Measurements from ENCODE around the gene RAD23B.
"Not testable (repeated sequence)": the region's sequence is repeated elsewhere in the genome, so short reads cannot be mapped to it uniquely, and the experiment has no call there.

Gene RAD23B
- 142 to 154 reads per million in 2 donors for total RNA-seq

GRCh38 chr9:107282759-107283622, at the start of gene RAD23B:
Gene RAD23B (plus strand): TSS chr9:107283279. CDS start chr9:107283630, 351 bp downstream.
- peak; percentile 97 to 98 (median 97) for DNase-seq

DNA sequence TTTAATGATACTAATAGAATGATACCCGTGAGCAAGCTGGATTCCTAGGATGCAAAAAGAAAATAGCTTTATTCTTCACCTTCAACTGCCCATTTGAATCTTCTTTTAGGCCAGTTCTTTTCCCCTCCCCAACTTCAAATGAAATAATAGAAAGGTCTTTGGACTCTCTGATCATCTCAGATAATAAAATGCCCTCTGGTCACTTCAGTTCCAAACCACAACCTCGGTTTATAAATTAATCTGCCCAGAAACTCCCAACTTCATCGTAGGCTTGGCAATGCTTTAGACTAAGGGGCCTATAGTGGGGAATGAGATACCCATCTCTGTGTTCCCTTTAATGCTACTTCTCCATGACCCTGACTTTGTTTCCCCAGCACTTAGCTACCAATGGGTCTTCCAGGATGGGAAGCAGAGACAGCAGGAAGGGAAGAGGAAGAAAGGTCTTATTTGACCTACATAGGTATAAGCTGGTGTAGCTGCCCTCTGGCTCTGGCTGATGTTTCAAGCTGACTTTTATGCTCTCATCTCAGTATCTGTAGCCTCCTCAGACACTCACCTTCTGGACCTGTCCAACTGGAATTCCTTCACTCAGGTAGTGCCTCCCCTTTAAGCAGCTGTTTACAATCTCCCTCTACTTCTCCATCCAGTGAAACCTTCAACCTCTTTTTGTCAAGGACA, 47.2 kb upstream of the RAD23B start:
- no peak for DNase-seq

- peak in 1 of 5 experiments; percentile 48 for DNase-seq
Measured at GRCh38 chr9:107237873-107238272, 45.2 kb upstream of the RAD23B start.

- DNase-seq: peak in 1 of 5 experiments; percentile 12
Measured at GRCh38 chr9:107239474-107239873, 43.6 kb upstream of the RAD23B start.

GRCh38 chr9:107240260-107240659, 42.8 kb upstream of the RAD23B start:
- no peak for DNase-seq

DNA sequence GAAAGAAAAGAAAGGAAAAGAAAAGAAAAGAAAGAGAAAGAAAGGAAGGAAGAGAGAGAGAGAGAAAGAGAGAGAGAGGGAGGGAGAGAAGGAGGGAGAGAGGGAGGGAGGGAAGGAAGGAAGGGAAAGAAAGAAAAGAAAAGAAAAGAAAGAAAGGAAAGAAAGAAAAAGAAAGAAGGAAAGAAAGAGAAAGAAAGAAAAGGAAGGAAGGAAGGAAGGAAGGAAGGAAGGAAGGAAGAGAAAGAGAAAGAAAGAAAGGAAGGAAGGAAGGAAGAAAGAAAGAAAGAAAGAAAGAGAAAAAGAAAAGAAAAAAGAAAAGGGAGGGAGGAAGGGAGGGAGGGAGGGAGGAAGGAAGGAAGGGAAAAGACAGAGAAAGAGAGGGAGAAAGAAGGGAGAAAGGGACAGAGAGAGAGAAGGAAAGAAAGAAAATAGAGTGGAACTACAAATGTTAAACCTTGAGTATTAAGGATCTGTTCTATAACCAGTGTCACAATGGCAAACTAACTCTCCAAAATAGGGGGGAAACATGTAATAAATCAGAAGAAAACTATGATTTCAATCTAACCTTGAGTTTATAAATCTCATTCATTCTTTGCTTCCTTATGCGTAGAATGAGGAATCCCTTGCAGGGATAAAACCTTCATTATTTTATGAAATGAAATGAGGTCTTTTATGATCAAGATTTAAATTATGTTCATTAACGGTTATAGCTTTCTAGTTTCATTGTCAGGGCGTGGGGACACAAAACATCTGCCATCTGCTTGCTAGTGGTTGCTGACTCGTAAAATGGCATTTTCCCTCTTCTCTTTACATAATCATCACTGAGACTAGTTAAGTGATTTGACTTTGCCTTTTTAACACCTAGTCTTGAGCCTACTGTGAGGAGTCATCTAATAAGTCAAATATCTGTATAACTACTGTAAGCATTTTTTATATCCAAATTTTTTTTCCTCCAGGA, 40.7 kb upstream of the RAD23B start:
- no peak for DNase-seq

DNA sequence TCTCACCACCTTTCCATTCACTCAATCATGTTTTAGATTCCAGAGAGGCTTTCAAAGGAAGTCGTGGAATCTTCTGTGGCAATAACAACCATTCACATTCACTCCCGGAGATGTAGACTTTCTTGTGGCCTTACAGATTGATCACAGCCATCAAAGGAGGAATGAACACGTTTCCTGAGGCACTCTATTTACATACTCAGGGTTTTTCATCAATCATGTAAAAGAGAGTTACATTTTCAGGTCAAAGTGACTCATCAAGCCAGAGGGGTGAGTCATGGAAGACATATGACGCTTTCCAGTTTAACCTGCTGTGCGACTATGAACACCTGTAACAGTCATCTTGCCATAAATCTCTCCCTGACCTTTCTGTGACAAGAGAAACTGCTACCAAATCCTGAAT, 39.3 kb upstream of the RAD23B start:
- peak in 2 of 5 experiments; percentile 5 to 22 for DNase-seq

- DNase-seq: peak in 1 of 5 experiments; percentile 44
Measured at GRCh38 chr9:107246259-107247254, 36.5 kb upstream of the RAD23B start.

DNA sequence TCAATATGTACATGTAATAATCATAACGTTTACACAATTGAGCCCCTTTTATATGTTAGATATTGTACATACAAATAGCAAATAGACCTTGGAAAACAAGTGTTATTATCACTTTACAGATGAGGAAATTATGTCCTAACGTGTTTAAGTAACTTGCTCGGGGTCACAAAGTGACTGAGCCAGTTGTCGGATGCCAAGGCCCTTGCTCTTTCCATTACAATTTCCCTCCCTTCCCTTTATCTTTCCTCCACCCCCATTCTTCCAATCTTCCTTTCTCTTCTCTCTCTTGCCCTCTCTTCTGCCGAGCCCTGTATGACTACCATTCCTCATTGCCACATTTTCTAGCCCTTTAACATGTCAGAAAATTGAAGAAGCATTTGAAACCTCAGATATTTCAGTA, 34.4 kb upstream of the RAD23B start:
- no peak for DNase-seq

GRCh38 chr9:107249131-107249533, 33.9 kb upstream of the RAD23B start:
- DNase-seq: no peak

DNA sequence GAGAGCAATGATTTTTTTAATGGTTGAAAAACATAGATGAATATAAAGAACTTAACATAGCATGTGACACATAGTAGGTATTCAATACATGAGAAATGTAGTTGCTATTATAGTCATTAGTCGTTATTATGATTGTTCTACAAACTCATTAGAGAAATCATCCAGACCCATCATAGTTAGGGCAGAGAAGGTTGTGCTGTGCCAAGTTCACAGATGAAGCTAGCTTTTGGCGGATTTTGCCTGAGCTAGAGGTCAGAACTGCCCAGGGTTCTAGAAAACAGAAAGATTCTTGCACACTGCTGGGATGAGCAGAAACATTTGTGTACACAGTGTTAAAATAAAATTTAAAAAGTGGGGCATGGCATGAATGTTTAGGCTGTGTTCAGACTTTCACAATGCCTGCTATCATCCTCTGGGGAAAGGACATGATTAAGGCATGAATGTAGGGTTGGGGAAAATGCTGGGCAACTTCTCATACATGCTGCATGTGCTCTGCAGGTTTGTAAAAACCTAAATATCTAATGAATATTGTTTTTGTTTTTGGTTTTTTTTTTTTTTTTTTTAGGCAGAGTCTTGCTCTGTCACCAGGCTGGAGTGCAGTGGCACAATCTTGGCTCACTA, 33.3 kb upstream of the RAD23B start:
- no peak for DNase-seq

DNA sequence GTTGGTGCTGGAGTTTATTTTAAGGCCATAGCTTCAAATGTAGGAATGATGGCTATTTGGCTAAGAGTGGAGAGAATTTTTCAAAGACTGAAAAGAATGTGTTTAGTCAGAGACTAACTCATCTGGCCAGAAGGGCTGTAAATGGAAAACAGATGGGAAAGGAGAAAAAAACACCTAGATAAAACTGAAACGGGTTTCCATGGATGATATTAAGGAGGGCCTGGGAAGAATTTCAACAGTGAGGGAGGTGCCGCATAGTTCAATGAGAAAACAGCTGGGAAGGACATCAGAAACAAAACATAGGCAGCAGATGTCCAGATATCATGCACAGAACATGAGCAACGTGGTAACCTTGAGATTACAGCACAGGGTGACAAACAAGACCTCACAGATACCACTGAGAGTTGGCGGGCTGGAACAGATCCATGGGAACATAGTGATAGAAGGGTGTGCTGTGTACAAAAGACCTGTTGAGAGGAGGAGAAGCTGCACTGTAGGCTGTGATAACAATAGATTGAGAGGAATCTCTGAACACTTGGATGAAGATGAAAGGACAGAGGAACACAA, 31.2 kb upstream of the RAD23B start:
- DNase-seq: no peak

DNA sequence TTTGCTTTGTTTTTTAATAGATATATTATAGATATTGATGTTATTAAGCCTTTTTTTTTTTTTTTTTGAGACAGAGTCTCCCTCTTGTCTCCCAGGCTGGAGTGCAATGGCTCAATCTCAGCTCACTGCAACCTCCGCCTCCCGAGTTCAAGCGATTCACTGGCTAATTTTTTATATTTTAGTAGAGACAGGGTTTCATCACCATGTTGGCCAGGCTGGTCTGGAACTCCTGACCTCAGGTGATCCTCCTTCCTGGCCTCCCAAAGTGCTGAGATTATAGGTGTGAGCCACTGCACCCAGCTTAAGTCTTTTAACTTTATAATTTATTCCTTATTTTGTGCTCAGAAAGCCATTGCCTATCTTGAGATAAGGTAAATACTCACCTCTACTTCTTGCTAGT, 24.2 kb upstream of the RAD23B start:
- DNase-seq: no peak

- DNase-seq: not testable (repeated sequence)
Measured at GRCh38 chr9:107259751-107260313, 23.2 kb upstream of the RAD23B start.

DNA sequence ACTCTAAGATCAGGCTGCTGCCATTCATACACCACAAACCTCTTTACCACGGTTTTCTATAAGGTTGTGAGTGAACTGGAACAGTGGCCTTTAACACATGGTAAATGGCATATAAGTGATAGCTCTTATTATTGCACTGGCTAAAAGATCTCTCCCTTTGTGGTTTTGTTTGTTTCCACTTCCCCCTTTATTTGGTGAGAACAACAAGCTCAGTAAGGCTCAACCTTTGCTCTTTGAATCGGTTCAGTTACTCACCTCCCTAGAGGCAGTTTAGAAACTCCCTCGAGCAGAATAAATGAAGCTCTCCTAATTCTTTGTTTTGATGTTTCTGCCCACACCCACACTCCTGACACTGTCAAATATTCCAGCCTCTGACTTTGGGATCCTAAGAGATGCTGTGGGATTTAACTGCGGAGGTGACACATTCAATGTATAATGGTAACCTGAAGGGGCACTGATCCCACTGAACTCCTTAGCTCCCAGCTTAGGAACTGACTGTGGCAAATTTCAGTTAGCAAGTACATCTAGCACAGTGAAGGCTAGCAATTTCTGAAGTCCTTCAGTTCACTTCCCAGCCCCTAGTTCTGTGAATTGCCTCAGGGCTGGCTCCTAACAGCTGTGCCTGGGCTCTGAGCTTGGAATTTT, 22.5 kb upstream of the RAD23B start:
- no peak for DNase-seq

DNA sequence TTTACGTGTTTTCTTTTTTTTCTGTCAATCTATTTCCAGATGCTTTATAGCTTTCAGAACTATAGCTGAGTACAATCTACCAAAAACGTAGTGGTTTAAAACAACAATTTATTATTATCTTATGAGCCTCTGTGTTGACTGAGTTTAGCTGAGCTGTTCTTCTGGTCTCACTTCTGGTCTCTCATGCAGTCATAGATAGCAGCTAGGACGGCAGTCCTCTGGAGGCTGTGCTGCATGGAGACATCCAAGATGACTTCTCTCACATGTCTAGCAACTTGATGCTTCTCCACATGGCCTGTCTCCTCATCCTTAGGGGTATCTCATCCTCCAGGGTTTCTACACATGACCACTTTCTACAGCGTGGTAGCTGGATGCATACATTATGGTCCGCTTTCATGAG, 22.0 kb upstream of the RAD23B start:
- no peak for DNase-seq

DNA sequence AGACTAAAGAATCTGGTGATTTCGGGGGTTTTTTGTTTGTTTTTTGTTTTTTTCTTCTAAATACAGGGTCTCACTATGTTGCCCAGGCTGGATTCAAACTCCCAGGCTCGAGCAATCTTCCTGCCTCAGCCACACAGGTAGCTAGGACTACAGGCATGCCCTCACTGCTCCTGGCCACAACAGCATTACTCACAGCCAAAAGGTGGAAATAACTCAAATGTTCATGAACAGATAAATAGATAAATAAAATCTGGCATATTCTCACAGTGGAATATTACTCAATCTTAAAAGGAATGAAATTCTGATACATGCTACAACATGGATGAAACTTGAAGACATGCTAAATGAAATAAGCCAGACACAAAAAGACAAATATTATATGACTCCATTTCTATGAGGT, 19.8 kb upstream of the RAD23B start:
- DNase-seq: no peak

DNA sequence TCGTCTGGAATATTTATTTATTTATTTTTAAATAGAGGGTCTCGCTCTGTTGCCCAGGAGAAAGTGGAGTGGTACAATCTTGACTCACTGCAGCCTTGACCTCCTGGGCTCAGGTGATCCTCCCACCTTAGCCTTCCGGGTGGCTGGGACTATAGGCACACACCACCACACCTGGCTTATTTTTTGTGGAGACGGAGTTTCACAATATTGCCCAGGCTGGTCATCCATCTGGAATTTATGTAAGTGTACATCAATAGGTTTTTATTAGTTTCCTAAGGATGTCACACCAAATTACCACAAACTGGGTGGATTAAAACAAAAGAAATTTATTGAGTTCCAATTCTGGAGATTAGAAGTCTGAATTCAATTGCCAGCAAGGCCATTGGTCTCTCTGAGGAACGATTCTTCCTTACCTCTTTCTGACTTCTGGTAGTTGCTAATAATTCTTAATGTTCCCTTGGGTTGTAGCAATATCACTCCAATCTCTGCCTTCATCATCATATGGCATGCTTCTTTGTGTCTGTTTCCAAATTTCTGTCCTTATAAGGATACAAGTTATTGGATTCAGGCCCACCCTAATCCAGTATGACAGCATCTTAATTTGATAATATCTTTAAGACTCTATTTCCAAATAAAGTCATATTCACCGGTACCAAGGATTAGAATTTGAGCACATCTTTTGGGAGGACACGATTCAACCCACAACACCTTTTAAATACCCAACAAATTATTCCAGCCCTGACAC, 16.3 kb upstream of the RAD23B start:
- no peak for DNase-seq

GRCh38 chr9:107268560-107268959, 14.5 kb upstream of the RAD23B start:
- no peak for DNase-seq

Data from T-helper 2 cell (primary cell).